Spleen (tissue), 11 donors: ENCODE data around the gene ZNF76. TPM values are rescaled to one million over a fixed set of nuclear protein-coding genes. Genes with fewer than 3 reads are reported as not detected.
A peak's percentile ranks its signal among the peaks of the same experiment; 100 is the strongest.

ENCODE experiments used
- DNase-seq: peaks from one replicate; pipeline ENCODE4 v3.0.0-alpha.2; 2020
- H3K27ac ChIP-seq, 8 donors: fragments of 200-600 bp; sonication (generic) in 7 of 8; 1 replicate in 4 of 8; 2 replicates in 4 of 8; pipeline versions ENCODE4 v1.5.0 to v1.8.0; 2016 to 2021; ENCODE audit warnings: inconsistent platforms in 4 of 8, mild to moderate bottlenecking in 4 of 8, moderate library complexity in 1 of 8
- H3K27me3 ChIP-seq, 7 donors: fragments of 200-600 bp; sonication (generic) in 6 of 7; replicated peaks in 1 of 7; 1 replicate in 4 of 7; 2 replicates in 3 of 7; pipeline versions ENCODE4 v1.5.0 to v1.8.0; 2016 to 2021; ENCODE audit warnings: inconsistent platforms in 3 of 7, mild to moderate bottlenecking in 1 of 7
- H3K36me3 ChIP-seq, 6 donors: fragments of 200-600 bp; sonication (generic) in 5 of 6; 1 replicate in 4 of 6; 2 replicates in 2 of 6; pipeline versions ENCODE4 v1.5.0 to v1.8.0; 2016 to 2021; ENCODE audit warnings: inconsistent platforms in 2 of 6
- H3K4me1 ChIP-seq, 6 donors: fragments of 200-600 bp; sonication (generic) in 5 of 6; 1 replicate in 3 of 6; 2 replicates in 3 of 6; pipeline versions ENCODE4 v1.5.0 to v1.8.0; 2016 to 2021; ENCODE audit warnings: inconsistent platforms in 3 of 6
- H3K4me3 ChIP-seq, 8 donors: fragments of 200-600 bp; sonication (generic) in 7 of 8; 1 replicate in 4 of 8; 2 replicates in 4 of 8; pipeline versions ENCODE4 v1.5.0 to v1.8.0; 2016 to 2021; ENCODE audit warnings: inconsistent platforms in 4 of 8, mild to moderate bottlenecking in 4 of 8, moderate library complexity in 2 of 8
- H3K9me3 ChIP-seq, 8 donors: fragments of 200-600 bp; sonication (generic) in 7 of 8; 1 replicate in 4 of 8; 2 replicates in 4 of 8; pipeline versions ENCODE4 v1.5.0 to v1.8.0; 2016 to 2021; ENCODE audit warnings: inconsistent platforms in 4 of 8
- POLR2A ChIP-seq, 3 donors: fragments of 450-650 bp; IDR thresholded peaks; one replicate each; pipeline ENCODE4 v1.5.1; 2017; ENCODE audit warnings: antibody characterized with exemption in 3 of 3, mild to moderate bottlenecking in 1 of 3
- POLR2AphosphoS5 ChIP-seq, 3 donors: sonication (generic); formaldehyde crosslinking; IDR thresholded peaks; one replicate each; pipeline ENCODE4 v1.5.1; 2017; ENCODE audit warnings: antibody characterized with exemption in 3 of 3
- WGBS, 5 donors: extraction: QIAGEN DNeasy Blood & Tissue Kit in 3 of 5; methylation state at CpG; one replicate each; pipeline versions ENCODE4 v1.1.5 to v1.1.7; 2013 to 2018; 5-methylcytosine and 5-hydroxymethylcytosine counted together
- intact Hi-C: fragments of 100-400 bp; cut with DNase I; formaldehyde crosslinking; loops from one replicate; pipeline ENCODE4 v1.15.0; 2023; ENCODE audit warnings: low total_unique reads
- polyA plus RNA-seq, 3 donors: library from polyadenylated mRNA; stranded (reverse); fragments of 200-250 nt; gene quantifications; one replicate each; pipeline ENCODE4 v1.2.1, GENCODE V29; 2013
- total RNA-seq, 7 donors: library from RNA; depleted of rRNA in 3 of 7; stranded (reverse); fragments of >200 nt in 3 of 7; fragmentation: NEBNext Ultra II Directional in 4 of 7; extraction: Animal tissue kit (Norgen Biotek cat#: 25700) in 4 of 7; gene quantifications; one replicate each; pipeline versions ENCODE4 v1.1.0 to v1.2.1, GENCODE V29; 2016 to 2021
- TF ChIP-seq, protein P1 (sequence below), 11 experiments: fragments of 200-600 bp in 7 of 11; fragments of 450-650 bp in 4 of 11; sonication (generic) in 4 of 11; IDR thresholded peaks in 8 of 11; conservative IDR thresholded peaks in 3 of 11; 1 replicate in 7 of 11; 2 replicates in 4 of 11; pipeline versions ENCODE4 v1.4.0 to v1.8.0; 2016 to 2021; ENCODE audit warnings: antibody characterized with exemption in 11 of 11, inconsistent platforms in 4 of 11, mild to moderate bottlenecking in 1 of 11
- donor health status: healthy with polysubstance abuse.
- donor health status: DM: no; HTN: no; CAD: no; lungs with moderate emphysema.
- donor health status: DM: no; HTN: no; CAD: no.
- donor health status: Bipolar disorder and iron deficiency.
- donor health status: healthy.
- donor health status: DM: no; HTN: no; CAD: no.
- donor health status: DM: yes; HTN: yes; CAD: no.

The ZNF76 gene
- total and polyA plus RNA-seq, 10 donors = 25.6 to 80.0 (median 57.8) TPM

DNA sequence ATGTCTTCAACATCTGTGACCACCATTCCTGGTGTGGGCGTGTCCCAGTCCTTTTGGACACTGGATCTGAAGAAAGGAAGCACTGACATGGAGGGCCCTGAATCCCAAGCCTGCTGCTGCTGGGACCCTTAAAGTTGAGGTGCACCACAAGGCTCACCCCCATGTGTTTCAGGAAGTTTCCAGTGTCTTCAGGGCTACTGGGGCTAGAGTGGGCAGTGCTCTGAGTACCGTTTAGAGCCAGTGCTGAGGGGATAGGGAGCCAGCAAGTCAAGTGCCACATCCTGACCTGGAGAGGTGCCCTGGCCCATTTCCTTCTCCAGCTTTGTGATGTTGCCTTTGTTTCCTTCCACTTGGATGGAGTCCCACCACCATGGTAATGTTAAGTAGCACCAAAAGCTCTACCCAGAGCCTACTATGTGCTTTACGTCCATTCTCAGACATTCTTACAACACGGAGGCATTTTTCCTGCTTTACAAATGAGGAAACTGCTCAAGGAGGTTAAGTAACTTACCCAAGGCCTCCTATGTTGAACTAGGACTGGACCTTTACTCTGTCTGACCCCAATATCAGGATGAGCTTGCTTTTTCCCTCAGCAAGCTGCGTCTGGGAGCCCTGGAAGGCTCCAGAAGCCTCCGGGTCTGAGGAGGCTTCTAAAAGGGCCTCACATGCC, 37.5 kb downstream of the ZNF76 start:
- no peaks in the 10 kb centered on the region for H3K27me3 ChIP-seq
- peaks cover 32 to 62% (median 53%) of the 10 kb centered on the region in 6 donors for H3K4me1 ChIP-seq
- H3K4me3 ChIP-seq = peak overlapping the region in 4 of 8 donors; percentile 63 to 83 (median 78)
- intact Hi-C loops = no loop called here
- no peak for TF ChIP-seq POLR2A (IDR thresholded peaks at IDR 0.05)
- no peak for TF ChIP-seq POLR2AphosphoS5 (IDR thresholded peaks at IDR 0.05)
- TF ChIP-seq, protein P1, sequence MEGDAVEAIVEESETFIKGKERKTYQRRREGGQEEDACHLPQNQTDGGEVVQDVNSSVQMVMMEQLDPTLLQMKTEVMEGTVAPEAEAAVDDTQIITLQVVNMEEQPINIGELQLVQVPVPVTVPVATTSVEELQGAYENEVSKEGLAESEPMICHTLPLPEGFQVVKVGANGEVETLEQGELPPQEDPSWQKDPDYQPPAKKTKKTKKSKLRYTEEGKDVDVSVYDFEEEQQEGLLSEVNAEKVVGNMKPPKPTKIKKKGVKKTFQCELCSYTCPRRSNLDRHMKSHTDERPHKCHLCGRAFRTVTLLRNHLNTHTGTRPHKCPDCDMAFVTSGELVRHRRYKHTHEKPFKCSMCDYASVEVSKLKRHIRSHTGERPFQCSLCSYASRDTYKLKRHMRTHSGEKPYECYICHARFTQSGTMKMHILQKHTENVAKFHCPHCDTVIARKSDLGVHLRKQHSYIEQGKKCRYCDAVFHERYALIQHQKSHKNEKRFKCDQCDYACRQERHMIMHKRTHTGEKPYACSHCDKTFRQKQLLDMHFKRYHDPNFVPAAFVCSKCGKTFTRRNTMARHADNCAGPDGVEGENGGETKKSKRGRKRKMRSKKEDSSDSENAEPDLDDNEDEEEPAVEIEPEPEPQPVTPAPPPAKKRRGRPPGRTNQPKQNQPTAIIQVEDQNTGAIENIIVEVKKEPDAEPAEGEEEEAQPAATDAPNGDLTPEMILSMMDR (IDR thresholded peaks at IDR 0.05 in 8 of 11, conservative IDR thresholded peaks at IDR 0.05 in 3 of 11) = no peak
- WGBS, 5 donors = 30 to 51% (median 34%) methylated on average over 4 to 6 of the region's 6 CpGs
- no peaks in the 10 kb centered on the region for H3K9me3 ChIP-seq
- peaks cover 3 to 48% (median 36%) of the 10 kb centered on the region in 6 donors for H3K36me3 ChIP-seq
- H3K27ac ChIP-seq = peak overlapping the region; percentile 83 to 98 (median 94)
- DNase-seq = no peak

DNA sequence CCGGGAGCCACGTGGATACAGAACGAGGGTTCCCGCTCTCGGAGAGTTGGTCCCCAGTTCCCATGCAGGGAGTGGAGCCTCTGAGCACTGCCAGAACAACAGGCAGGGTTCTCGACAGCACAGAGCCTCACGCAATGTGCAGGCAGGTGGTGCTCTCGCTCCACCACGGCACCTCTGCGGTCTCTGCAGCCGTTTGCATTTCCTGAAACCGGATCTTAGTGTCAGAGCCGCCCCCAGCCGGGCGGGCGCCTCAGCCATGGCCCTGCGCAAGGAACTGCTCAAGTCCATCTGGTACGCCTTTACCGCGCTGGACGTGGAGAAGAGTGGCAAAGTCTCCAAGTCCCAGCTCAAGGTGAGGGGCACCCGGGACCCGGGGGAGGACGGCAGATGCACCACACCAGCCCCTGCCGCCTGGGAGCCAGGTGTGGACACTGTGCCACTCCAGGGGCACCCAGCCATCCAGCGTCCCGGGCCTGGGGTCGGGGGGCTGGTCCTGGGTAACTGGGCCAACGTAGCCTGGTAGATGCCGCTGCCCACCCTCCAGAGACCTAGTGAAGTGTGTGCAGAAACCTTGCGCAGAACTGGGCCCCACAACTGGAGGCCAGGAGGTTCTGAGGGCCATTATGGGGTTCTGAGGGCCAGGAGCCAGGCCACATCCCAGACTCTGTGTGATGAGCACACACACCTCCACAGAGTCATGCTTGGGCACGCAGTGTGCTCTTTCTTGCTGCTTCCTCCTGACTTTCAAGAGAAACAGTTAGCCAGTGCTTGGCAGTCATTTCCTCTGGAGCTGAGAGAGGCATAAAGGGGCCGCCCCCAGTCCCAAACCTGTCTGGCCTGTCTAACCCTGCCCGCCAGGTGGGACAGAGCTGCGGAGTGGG, 38.3 kb downstream of the ZNF76 start, which contains the start of gene DEF6:
DEF6 (plus strand) TSS at position 218 of the 881 bp plus-strand sequence; CDS start at position 257, 39 bp downstream.
- peaks cover 3 to 40% (median 30%) of the 10 kb centered on the region in 6 donors for H3K36me3 ChIP-seq
- peaks cover 40 to 69% (median 61%) of the 10 kb centered on the region in 6 donors for H3K4me1 ChIP-seq
- H3K4me3 ChIP-seq = peak within 1 kb of the TSS; percentile 49 to 83 (median 68)
- intact Hi-C loops = no loop called here
- peak; percentile 97 for DNase-seq
- H3K9me3 ChIP-seq = no peaks in the 10 kb centered on the region
- peak within 1 kb of the TSS; percentile 83 to 98 (median 94) for H3K27ac ChIP-seq
- no peaks in the 10 kb centered on the region for H3K27me3 ChIP-seq
- TF ChIP-seq POLR2A (IDR thresholded peaks at IDR 0.05) (peak in 1 of 3 donors; percentile 16), POLR2AphosphoS5 (IDR thresholded peaks at IDR 0.05) (peak; percentile 90 to 94 (median 90))
- TF ChIP-seq, protein P1 (IDR thresholded peaks at IDR 0.05 in 8 of 11, conservative IDR thresholded peaks at IDR 0.05 in 3 of 11) = peak; percentile 78 to 93 (median 91)
- 7 to 14% (median 9%) methylated on average over 23 to 35 of the region's 35 CpGs for WGBS, 5 donors

DNA sequence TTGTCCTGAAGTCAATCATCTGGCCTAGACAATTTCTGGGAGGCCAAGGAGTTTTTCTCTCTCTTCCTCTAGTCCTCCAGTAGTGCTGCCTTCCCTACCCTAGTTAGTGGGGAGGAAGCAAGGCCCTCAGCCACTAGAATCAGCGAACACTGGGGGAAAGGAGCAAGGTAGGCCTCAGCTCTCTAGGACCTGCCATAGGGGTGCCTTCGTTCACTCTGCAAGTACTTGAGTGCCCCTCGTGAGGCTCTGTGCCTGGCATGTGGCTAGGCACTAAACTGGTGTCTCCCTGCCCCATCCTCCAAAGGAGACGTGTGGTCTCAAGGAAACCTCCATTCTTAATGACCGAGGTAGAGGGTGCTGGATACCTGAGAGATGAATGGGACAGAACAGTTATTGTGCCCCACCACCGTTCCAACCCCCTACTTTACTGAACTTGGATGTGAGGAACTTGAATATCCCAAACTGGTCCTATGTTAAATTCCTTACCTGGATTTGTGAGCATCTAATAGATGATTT, 39.1 kb downstream of the ZNF76 start:
- Histone ChIP-seq H3K36me3 (peaks cover 3 to 31% (median 21%) of the 10 kb centered on the region in 6 donors), H3K4me3 (peak overlapping the region; percentile 49 to 83 (median 68)), H3K4me1 (peaks cover 48 to 78% (median 69%) of the 10 kb centered on the region in 6 donors), H3K27me3 (no peaks in the 10 kb centered on the region), H3K9me3 (no peaks in the 10 kb centered on the region), H3K27ac (peak overlapping the region; percentile 83 to 98 (median 94))
- TF ChIP-seq POLR2AphosphoS5 (IDR thresholded peaks at IDR 0.05) (no peak), POLR2A (IDR thresholded peaks at IDR 0.05) (no peak)
- TF ChIP-seq, protein P1 (IDR thresholded peaks at IDR 0.05 in 8 of 11, conservative IDR thresholded peaks at IDR 0.05 in 3 of 11) = no peak
- DNase-seq = no peak
- 28 to 55% (median 40%) methylated on average over 6 of the region's 6 CpGs for WGBS, 5 donors
- intact Hi-C loops = no loop called here
